K562 (cell line): ENCODE data around the gene TRA2B. TPM values are rescaled to one million over a fixed set of nuclear protein-coding genes. Genes with fewer than 3 reads are reported as not detected.

Experiments used
- BCOR ChIP-seq: fragments of 450-650 bp; IDR thresholded peaks from 2 replicates; pipeline ENCODE4 v1.6.1; 2016
- E2F3 ChIP-seq: fragments of 250-450 bp; sonication (Bioruptor Pico); IDR thresholded peaks from 2 replicates; pipeline ENCODE4 v1.4.0; 2020; ENCODE audit warnings: mild to moderate bottlenecking
- ELF1 ChIP-seq: fragments of 200-800 bp; sonication (Bioruptor generic); IDR thresholded peaks from 2 replicates; pipeline ENCODE4 v1.6.1; 2016; ENCODE audit warnings: missing genetic modification characterization, missing compliant biosample characterization
- ELF2 ChIP-seq: fragments of 250-450 bp; sonication (Bioruptor Pico); IDR thresholded peaks from 2 replicates; pipeline ENCODE4 v1.5.0; 2021; ENCODE audit warnings: mild to moderate bottlenecking
- GTF2F1 ChIP-seq: IDR thresholded peaks from 2 replicates; pipeline ENCODE4 v1.6.1; 2011; ENCODE audit warnings: low read depth, low read length, improper control_type of control experiment
- HDAC1 ChIP-seq, 2 experiments: fragments of 450-650 bp; IDR thresholded peaks; 2 replicates each; pipeline ENCODE4 v1.6.1; 2016 to 2017; ENCODE audit warnings: inconsistent platforms in 1 of 2, mild to moderate bottlenecking in 1 of 2, moderate library complexity in 1 of 2
- KAT2B ChIP-seq: IDR thresholded peaks from one replicate; pipeline ENCODE4 v1.6.1; 2012; ENCODE audit warnings: low read depth, mild to moderate bottlenecking, control low read depth, inconsistent platforms, low read length, moderate library complexity
- MBD1 ChIP-seq: fragments of 250-450 bp; sonication (Bioruptor Pico); IDR thresholded peaks from 2 replicates; pipeline ENCODE4 v1.8.0; 2022; ENCODE audit warnings: inconsistent platforms
- RBM14 ChIP-seq: fragments of 200-400 bp; formaldehyde crosslinking; IDR thresholded peaks from 2 replicates; pipeline ENCODE4 v1.6.1; 2018; ENCODE audit warnings: low read depth, mild to moderate bottlenecking, low read length, moderate library complexity, borderline replicate concordance; ENCODE audit not compliant: insufficient read depth
- TCFL5 ChIP-seq: fragments of 250-450 bp; sonication (Bioruptor Pico); conservative IDR thresholded peaks from 2 replicates; pipeline ENCODE4 v1.6.1; 2021; ENCODE audit warnings: mild to moderate bottlenecking, moderate library complexity, matching md5 sums
- ZNF77 ChIP-seq: fragments of 250-450 bp; sonication (Bioruptor Pico); IDR thresholded peaks from 2 replicates; pipeline ENCODE4 v1.5.0; 2020
- polyA plus RNA-seq, 8 experiments: library from polyadenylated mRNA; depleted of rRNA in 4 of 8; stranded (reverse) in 5 of 8; unstranded in 3 of 8; fragments of >200 nt; fragmentation: Nextera tagmentation in 2 of 8; fragmentation: Illumina TruSeq in 1 of 8; extraction: Ambion mirVana in 2 of 8; extraction: Trizol in 1 of 8; gene quantifications; 2 replicates each; pipeline versions ENCODE4 v1.2.1 to v1.2.3, GENCODE V29; 2011 to 2014; ENCODE audit warnings: inconsistent platforms in 1 of 8, missing spikeins in 1 of 8
- total RNA-seq, 7 experiments: library from RNA; depleted of rRNA in 6 of 7; stranded (reverse); fragments of >200 nt in 6 of 7; fragmentation: Illumina TruSeq in 2 of 7; extraction: Trizol in 2 of 7; gene quantifications; 2 replicates each; pipeline versions ENCODE4 v1.2.1 to v1.2.3, GENCODE V29; 2011 to 2021; ENCODE audit warnings: low replicate concordance in 1 of 7
- TF ChIP-seq, protein P1 (sequence below): fragments of 450-650 bp; conservative IDR thresholded peaks from 2 replicates; pipeline ENCODE4 v1.6.1; 2016; ENCODE audit warnings: missing genetic modification characterization, low read depth, mild to moderate bottlenecking, control low read depth, missing compliant biosample characterization
- TF ChIP-seq, protein P2 (sequence below): sonication (generic); IDR thresholded peaks from 2 replicates; pipeline ENCODE4 v1.6.1; 2016
- TF ChIP-seq, protein P3 (sequence below): sonication (generic); formaldehyde crosslinking; IDR thresholded peaks from 2 replicates; pipeline ENCODE4 v1.9.0; 2022; ENCODE audit warnings: mild to moderate bottlenecking, missing genetic modification reagents
- TF ChIP-seq, protein P4 (sequence below): fragments of 450-650 bp; IDR thresholded peaks from 2 replicates; pipeline ENCODE4 v1.6.1; 2016; ENCODE audit warnings: missing biosample characterization, missing genetic modification characterization
- TF ChIP-seq, protein P5 (sequence below): sonication (generic); formaldehyde crosslinking; IDR thresholded peaks from 2 replicates; pipeline ENCODE4 v1.8.0; 2023; ENCODE audit warnings: missing genetic modification reagents, mild to moderate bottlenecking, borderline replicate concordance

The TRA2B gene
- total and polyA plus RNA-seq, 9 of the 15 experiments (the other 6 are each of a cell fraction or from before 2014, with no cell fraction given), result 105 to 411 (median 278) TPM

- TF ChIP-seq, protein P1, sequence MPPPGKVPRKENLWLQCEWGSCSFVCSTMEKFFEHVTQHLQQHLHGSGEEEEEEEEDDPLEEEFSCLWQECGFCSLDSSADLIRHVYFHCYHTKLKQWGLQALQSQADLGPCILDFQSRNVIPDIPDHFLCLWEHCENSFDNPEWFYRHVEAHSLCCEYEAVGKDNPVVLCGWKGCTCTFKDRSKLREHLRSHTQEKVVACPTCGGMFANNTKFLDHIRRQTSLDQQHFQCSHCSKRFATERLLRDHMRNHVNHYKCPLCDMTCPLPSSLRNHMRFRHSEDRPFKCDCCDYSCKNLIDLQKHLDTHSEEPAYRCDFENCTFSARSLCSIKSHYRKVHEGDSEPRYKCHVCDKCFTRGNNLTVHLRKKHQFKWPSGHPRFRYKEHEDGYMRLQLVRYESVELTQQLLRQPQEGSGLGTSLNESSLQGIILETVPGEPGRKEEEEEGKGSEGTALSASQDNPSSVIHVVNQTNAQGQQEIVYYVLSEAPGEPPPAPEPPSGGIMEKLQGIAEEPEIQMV (tag), result no peak
- TF ChIP-seq, protein P2, sequence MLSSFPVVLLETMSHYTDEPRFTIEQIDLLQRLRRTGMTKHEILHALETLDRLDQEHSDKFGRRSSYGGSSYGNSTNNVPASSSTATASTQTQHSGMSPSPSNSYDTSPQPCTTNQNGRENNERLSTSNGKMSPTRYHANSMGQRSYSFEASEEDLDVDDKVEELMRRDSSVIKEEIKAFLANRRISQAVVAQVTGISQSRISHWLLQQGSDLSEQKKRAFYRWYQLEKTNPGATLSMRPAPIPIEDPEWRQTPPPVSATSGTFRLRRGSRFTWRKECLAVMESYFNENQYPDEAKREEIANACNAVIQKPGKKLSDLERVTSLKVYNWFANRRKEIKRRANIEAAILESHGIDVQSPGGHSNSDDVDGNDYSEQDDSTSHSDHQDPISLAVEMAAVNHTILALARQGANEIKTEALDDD, result no peak
- TF ChIP-seq TCFL5, result no peak
- TF ChIP-seq E2F3 (CRISPR knock-in tag), result peak; percentile 86; the same call in 1 of the 2 replicates
- TF ChIP-seq, protein P3, sequence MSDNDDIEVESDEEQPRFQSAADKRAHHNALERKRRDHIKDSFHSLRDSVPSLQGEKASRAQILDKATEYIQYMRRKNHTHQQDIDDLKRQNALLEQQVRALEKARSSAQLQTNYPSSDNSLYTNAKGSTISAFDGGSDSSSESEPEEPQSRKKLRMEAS (CRISPR knock-in tag), result peak; percentile 98
- TF ChIP-seq, protein P4, sequence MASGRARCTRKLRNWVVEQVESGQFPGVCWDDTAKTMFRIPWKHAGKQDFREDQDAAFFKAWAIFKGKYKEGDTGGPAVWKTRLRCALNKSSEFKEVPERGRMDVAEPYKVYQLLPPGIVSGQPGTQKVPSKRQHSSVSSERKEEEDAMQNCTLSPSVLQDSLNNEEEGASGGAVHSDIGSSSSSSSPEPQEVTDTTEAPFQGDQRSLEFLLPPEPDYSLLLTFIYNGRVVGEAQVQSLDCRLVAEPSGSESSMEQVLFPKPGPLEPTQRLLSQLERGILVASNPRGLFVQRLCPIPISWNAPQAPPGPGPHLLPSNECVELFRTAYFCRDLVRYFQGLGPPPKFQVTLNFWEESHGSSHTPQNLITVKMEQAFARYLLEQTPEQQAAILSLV, result peak; percentile 27; the same call in 1 of the 2 replicates
- 0 out of 2 replicates have a peak, but pooled peaks have one; percentile 5 for TF ChIP-seq BCOR
- no peak for TF ChIP-seq MBD1
- peak; percentile 93 for TF ChIP-seq GTF2F1
- peak; percentile 46; the same call in 1 of the 2 replicates for TF ChIP-seq RBM14
- no peak for TF ChIP-seq KAT2B
- 0 out of 2 replicates have a peak, but pooled peaks have one; percentile 59 for TF ChIP-seq ELF1 (tag)
- no peak for TF ChIP-seq ELF2 (CRISPR knock-in tag)
- TF ChIP-seq, protein P5, sequence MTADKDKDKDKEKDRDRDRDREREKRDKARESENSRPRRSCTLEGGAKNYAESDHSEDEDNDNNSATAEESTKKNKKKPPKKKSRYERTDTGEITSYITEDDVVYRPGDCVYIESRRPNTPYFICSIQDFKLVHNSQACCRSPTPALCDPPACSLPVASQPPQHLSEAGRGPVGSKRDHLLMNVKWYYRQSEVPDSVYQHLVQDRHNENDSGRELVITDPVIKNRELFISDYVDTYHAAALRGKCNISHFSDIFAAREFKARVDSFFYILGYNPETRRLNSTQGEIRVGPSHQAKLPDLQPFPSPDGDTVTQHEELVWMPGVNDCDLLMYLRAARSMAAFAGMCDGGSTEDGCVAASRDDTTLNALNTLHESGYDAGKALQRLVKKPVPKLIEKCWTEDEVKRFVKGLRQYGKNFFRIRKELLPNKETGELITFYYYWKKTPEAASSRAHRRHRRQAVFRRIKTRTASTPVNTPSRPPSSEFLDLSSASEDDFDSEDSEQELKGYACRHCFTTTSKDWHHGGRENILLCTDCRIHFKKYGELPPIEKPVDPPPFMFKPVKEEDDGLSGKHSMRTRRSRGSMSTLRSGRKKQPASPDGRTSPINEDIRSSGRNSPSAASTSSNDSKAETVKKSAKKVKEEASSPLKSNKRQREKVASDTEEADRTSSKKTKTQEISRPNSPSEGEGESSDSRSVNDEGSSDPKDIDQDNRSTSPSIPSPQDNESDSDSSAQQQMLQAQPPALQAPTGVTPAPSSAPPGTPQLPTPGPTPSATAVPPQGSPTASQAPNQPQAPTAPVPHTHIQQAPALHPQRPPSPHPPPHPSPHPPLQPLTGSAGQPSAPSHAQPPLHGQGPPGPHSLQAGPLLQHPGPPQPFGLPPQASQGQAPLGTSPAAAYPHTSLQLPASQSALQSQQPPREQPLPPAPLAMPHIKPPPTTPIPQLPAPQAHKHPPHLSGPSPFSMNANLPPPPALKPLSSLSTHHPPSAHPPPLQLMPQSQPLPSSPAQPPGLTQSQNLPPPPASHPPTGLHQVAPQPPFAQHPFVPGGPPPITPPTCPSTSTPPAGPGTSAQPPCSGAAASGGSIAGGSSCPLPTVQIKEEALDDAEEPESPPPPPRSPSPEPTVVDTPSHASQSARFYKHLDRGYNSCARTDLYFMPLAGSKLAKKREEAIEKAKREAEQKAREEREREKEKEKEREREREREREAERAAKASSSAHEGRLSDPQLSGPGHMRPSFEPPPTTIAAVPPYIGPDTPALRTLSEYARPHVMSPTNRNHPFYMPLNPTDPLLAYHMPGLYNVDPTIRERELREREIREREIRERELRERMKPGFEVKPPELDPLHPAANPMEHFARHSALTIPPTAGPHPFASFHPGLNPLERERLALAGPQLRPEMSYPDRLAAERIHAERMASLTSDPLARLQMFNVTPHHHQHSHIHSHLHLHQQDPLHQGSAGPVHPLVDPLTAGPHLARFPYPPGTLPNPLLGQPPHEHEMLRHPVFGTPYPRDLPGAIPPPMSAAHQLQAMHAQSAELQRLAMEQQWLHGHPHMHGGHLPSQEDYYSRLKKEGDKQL (CRISPR knock-in tag), result no peak
- TF ChIP-seq ZNF77 (CRISPR knock-in tag), result no peak
- peak in 1 of 2 experiments; percentile 67; a peak in 2 of 4 replicates for TF ChIP-seq HDAC1 (IDR thresholded peaks at IDR 0.05)
These were observed at the start of gene TRA2B (continued) for GRCh38 chr3:185937689-185938374.
